ENCODE results near the gene AP3M1. TPM values are rescaled to one million over a fixed set of nuclear protein-coding genes. Genes with fewer than 3 reads are reported as not detected.

The AP3M1 gene
- total RNA-seq, 4 donors from 2014 or later: 28.9 to 35.2 (median 32.4) TPM

GRCh38 chr10:74093530-74094164 lies 57.0 kb downstream of the AP3M1 start:
- Histone ChIP-seq H3K9me3 (no peaks in the 10 kb centered on the region), H3K4me1 (no peaks in the 10 kb centered on the region), H3K27ac (no peak overlapping the region), H3K4me3 (replicated peaks in 1 of 3) (no peak overlapping the region), H3K36me3 (peaks cover 36 to 37% of the 10 kb centered on the region in 2 donors), H3K27me3 (no peaks in the 10 kb centered on the region)
- intact Hi-C loops (cut with DNase I): no loop called here
- TF ChIP-seq POLR2A (IDR thresholded peaks at IDR 0.05) (no peak), CTCF (IDR thresholded peaks at IDR 0.05) (no peak)
- 93 to 96% methylated on average over 4 of the region's 4 CpGs for WGBS, 2 donors
- DNase-seq: no peak

GRCh38 chr10:74092372-74092771 lies 58.3 kb downstream of the AP3M1 start:
- intact Hi-C loops (cut with DNase I): no loop called here
- Histone ChIP-seq H3K36me3 (peaks cover 30 to 34% of the 10 kb centered on the region in 2 donors), H3K4me3 (replicated peaks in 1 of 3) (no peak overlapping the region), H3K9me3 (no peaks in the 10 kb centered on the region), H3K27ac (no peak overlapping the region), H3K27me3 (no peaks in the 10 kb centered on the region), H3K4me1 (no peaks in the 10 kb centered on the region)
- no peak for DNase-seq
- WGBS, 2 donors: 80 to 84% methylated on average over 3 of the region's 3 CpGs
- no peak for TF ChIP-seq POLR2A (IDR thresholded peaks at IDR 0.05)

- intact Hi-C loops (cut with DNase I): no loop called here
- no peak overlapping the region for H3K4me3 ChIP-seq (replicated peaks in 1 of 3)
- peaks cover 10 to 12% of the 10 kb centered on the region in 2 donors for H3K36me3 ChIP-seq
- H3K27me3 ChIP-seq: no peaks in the 10 kb centered on the region
- TF ChIP-seq POLR2A (IDR thresholded peaks at IDR 0.05): no peak
- TF ChIP-seq CTCF (IDR thresholded peaks at IDR 0.05): no peak
- H3K4me1 ChIP-seq: no peaks in the 10 kb centered on the region
- DNase-seq: no peak
- H3K9me3 ChIP-seq: no peaks in the 10 kb centered on the region
- no peak overlapping the region for H3K27ac ChIP-seq
- 73 to 83% methylated on average over 3 of the region's 3 CpGs for WGBS, 2 donors
Measured at GRCh38 chr10:74088722-74089121, 61.9 kb downstream of the AP3M1 start.

- no peak overlapping the region for H3K27ac ChIP-seq
- TF ChIP-seq CTCF (IDR thresholded peaks at IDR 0.05): no peak
- no peak for TF ChIP-seq POLR2A (IDR thresholded peaks at IDR 0.05)
- whole genome bisulfite sequencing, 2 donors: 86 to 92% methylated on average over 2 of the region's 2 CpGs
- H3K9me3 ChIP-seq: no peaks in the 10 kb centered on the region
- peaks cover 10 to 12% of the 10 kb centered on the region in 2 donors for H3K36me3 ChIP-seq
- intact Hi-C loops (cut with DNase I): no loop called here
- H3K4me1 ChIP-seq: no peaks in the 10 kb centered on the region
- no peak for DNase-seq
- no peak overlapping the region for H3K4me3 ChIP-seq (replicated peaks in 1 of 3)
- H3K27me3 ChIP-seq: no peaks in the 10 kb centered on the region
Measured at GRCh38 chr10:74086317-74086716, 64.3 kb downstream of the AP3M1 start.

- 90 to 97% methylated on average over 3 of the region's 3 CpGs for WGBS, 2 donors
- DNase-seq: no peak
- Histone ChIP-seq H3K4me1 (no peaks in the 10 kb centered on the region), H3K4me3 (replicated peaks in 1 of 3) (no peak overlapping the region), H3K36me3 (peaks cover 2 to 3% of the 10 kb centered on the region in 2 donors), H3K27me3 (no peaks in the 10 kb centered on the region), H3K27ac (no peak overlapping the region), H3K9me3 (no peaks in the 10 kb centered on the region)
- TF ChIP-seq POLR2A (IDR thresholded peaks at IDR 0.05) (no peak), CTCF (IDR thresholded peaks at IDR 0.05) (no peak)
- intact Hi-C loops (cut with DNase I): no loop called here
Measured at GRCh38 chr10:74084955-74085354, 65.7 kb downstream of the AP3M1 start.

Measured in thyroid gland (tissue), 4 donors.